AG08396 (cell line): Measurements from ENCODE around the gene FAM171A2.

ENCODE experiments used
- DNase-seq: peaks from one replicate; pipeline ENCODE4 v3.0.0; 2012; ENCODE audit warnings: low spot score, mixed read lengths

Gene FAM171A2

DNA sequence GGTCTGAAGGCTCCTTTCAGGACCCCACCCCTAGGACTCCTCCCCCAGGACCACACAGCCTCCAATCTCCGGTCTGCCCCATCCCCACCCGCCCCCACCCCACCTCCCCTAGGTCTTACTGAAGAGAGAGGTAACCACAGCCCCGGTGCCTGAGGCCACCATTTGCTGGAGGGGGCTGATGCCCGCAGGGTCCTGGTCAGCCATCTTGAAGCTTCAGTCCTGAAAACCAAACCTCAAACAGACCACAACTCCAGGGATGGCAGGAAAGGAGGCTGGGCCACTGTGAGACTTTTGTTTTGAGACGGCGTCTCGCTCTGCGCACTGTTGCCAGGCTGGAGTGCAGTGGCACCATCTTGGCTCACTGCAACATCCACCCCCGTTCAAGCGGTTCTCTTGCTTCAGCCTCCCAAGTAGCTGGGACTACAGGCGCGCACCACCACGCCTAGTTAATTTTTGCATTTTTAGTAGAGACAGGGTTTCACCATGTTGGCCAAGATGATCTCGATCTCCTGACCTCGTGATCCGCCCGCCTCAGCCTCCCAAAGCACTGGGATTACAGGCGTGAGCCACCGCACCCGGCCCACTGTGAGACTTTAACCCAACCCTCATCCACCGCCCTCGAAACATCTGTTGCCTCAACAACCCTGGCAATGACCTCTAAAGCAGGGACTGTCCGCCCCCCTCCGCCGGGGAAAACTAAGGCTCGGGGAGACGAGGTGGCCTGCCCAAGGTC, 40.1 kb downstream of the FAM171A2 start:
- no peak for DNase-seq

DNA sequence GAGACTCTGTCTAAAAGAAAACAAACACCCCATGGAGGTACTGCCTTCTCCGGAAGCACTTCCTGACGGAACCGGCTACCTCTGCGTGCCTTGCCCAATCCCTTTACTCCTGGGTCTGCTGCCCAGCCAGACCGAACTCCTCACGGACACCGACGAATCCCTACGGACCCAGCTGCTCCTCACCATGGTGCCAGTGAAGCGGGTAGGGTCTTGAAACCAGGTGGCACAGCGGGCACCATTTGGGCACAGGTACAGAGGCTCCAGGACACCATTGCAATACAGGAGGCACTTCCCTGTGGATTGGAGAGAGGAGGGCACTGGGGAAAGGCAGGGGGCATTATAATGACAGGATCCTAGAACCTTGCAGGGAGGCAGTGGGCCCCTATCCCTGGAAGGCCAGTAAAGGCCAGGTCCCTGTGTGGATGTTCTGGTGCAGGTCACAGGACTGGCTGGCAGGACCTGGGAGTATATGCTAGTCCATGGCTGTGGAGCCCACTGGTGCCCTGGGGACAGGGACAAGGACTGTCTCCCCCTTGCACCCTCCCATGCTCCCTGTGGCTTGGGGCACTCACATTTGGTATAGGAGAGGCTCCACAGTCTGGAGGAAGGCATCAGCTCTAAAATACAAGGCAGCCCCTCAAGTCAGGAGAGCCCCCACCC, 41.3 kb downstream of the FAM171A2 start:
- no peak for DNase-seq

DNA sequence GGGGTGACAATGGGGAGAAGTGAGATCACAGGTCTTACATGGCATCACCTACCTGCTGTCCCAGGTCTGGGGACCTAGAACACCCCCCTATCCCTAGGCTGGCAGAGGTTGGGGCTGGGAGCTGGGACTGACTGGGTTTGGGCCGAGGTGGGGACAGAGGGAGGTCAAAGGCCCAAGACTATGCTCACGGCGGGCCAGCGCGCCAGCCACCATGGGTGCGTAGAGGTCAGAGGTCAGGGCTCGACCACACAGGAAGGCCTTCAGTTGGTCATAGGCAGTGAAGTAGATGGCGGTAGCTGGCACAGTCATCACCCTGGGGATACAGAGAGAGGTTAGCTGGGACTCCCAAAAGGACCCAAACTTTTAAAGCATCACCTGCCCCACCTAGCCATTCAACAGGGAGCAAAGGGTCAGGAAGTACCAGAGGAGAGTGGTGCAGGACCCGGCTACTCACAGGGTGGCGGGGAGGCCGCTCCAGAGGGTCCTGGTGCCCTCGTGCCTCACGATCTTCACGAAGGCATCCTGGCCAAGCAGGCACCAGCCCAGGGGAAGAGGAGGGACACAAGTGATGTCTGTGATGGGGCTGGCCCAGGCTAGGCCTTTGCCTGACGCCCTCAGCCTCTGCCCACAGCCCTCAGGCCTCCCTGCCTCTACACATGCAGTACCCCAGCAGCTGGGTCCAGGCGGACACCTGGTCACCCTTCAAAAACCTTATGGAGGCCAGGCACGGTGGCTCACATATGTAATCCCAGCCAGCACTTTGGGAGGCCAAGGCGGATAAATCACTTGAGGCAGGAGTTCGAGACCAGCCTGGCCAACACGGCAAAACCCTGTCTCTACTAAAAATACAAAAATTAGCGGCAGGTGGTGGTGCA, 42.2 kb downstream of the FAM171A2 start:
- DNase-seq, result no peak

DNA sequence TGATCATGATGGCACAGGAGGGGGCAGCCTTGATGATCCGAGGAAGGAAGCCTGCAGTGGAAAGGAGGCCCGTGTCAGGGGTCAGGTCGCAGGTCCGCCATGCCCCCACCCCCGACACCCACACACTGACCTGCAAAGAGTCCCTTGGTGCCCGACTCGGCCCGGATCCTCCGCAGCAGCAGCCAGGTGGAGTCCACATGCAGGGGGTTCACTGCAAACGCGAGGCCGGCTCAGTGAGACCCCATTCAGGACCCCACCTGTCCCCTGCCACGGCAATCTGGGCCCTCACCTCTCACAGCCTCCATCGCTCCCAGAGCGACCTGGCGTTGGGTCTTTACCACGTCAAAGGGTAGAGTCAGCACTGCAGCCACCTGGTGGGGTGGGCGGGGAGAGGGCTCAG, 43.6 kb downstream of the FAM171A2 start:
- no peak for DNase-seq

DNA sequence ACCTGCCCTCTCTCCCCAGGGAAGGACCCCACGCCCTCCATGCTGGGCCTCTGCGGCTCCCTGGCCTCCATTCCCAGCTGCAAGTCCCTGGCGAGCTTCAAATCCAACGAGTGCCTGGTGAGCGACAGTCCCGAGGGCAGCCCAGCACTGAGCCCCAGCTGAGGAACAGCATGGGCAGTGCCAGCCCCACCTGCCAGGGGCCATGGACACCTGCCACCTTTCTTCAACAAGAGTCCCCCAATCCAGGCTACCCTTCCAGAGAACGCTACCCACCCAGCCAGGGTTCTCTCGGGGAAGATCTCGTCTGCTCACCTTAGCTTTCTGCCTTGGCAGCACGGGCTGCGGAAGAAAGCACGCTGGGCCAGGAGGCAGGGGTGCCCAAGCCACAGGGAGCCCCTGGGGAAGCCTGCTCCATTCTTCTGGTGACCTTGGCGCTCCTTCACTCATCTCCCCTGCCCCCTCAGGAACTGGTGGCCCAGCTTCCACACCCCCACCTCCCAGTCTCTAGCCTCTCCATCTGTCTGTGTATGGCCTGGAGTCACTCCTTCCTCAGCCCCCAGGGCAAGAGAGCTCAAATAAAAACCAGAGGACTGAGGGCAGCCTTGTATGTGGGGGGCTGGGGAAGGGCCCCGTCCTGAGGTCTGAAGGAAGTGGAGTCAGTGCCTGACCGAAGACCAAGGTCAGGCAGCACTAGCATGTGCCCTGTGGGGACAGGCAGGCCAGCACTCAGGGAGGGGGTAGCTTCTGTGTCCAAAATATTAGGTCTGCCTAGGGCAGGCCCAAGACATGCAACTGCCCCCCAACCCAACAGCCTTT, 45.4 kb downstream of the FAM171A2 start:
- no peak for DNase-seq

DNA sequence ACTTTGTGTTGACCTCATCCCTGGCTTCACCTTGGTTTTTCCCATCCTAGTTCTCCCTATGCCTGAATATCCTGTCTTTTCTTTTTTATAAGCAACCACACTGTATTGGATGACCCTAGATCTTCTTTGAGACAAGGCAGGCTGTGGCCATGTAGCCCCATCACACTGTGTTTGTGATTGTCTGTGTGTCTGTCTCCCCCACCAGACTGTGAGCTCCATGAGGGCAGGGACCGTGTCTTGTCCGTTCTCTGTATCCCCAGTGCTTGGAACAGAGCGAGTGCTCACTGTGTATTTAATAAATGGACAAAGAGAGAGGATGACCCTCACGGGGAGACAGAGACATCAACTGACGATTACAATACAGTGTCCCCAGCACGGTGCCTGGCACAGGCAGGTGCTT, 46.1 kb downstream of the FAM171A2 start:
- DNase-seq, result no peak

DNA sequence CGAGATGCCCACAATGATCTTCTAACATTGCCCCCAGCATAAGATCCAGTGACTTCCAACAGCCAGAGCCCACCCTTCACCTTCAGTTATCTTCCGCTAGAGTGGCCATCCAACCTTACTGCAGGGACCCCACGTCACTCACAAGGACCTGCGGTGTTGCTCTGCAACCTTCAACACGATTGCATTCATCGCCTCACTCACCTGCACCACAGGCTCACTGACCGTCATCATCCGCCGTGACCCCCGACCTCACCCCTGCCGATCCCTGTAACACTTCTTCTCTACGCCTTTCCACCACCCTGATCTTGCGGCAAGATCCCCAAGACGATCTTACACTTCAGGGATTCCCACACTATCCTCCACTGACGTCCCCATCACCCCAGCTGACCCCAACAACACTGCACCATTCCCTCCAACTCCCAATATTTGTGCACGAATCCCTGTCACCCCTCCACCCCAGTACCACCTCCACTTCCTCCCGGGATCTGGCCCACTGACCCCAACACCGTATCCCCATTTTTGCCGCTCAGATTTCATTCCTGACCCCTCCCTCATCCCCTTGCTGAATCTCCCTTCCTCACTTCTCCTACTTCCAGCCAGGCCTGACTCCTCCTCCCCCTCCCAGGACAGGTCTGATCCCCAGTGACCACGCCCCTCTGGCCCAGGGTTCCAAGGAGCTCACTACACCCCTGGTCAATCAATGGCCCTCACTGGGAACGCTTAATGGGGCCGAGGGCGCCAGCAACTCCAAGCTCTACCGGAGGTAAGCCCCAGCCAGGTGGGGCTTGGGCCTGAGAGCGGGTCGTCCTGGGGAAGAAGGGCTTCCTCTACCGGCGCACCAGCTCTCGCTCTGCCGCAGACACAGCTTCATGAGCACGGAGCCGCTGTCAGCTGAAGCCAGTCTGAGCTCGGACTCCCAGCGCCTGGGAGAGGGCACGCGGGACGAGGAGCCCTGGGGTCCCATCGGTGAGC, 47.6 kb downstream of the FAM171A2 start:
- no peak for DNase-seq

DNA sequence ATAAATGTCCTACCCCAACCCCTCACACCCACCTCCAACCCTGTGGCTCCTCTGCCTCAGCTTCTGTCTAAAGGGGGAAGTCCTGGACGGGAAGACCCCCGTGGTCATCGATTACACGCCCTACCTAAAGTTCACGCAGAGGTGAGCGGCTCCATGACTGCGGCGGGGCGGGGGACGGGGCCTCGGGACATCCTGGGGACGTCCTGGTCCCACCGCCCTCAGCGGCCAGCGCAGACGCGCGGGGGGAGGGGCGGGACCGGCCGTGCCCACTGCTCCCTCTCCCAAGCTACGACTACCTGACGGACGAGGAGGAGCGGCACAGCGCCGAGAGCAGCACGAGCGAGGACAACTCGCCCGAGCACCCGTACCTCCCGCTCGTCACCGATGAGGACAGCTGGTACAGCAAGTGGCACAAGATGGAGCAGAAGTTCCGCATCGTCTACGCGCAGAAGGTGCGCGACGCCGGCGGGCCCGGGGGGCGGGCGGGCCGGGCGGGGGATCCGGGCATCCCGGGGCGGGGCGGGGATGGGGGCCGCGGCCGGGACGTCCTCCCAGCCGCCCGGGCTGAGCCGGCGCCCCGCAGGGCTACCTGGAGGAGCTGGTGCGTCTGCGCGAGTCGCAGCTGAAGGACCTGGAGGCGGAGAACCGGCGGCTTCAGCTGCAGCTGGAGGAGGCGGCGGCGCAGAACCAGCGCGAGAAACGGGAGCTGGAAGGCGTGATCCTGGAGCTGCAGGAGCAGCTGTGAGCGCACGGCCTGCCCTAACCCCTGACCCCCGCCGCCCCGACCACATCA, 48.6 kb downstream of the FAM171A2 start:
- peak; percentile 73 for DNase-seq

DNA sequence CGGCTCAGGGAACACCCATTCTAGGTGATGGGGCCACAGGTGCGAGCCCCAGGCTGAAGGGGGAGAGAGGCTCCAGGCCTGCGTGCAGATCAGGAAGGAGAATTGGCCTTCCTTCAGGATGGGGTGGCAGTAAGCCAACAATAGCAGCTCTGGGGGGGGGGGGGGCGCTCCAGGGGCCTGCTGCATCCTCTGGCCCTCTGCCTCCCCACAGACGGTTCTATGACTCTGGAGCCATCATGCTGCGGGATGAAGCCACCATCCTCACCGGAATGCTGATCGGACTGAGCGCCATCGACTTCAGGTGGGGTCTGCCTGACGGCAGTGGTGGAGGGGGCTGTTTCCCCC, 49.2 kb downstream of the FAM171A2 start:
- DNase-seq, result no peak

DNA sequence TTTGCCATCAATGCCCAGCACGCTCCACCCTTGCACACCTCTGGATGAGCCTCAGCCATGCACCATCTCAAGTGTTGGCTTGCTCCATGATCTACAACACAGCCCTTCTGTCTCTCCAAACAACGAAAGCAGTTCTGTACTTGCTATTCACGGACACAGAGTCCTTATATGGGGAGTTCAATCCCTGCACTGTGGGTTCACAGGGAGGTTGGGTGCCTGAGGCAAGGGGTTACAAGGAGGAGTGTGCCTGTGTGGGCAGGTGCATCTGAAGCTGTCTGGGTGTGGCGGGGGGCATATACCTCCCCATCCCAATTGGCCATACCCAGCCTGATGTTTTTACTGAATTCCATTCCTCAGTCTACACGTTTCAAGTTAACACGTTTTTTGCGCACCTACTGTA, 49.6 kb downstream of the FAM171A2 start:
- DNase-seq, result no peak

DNA sequence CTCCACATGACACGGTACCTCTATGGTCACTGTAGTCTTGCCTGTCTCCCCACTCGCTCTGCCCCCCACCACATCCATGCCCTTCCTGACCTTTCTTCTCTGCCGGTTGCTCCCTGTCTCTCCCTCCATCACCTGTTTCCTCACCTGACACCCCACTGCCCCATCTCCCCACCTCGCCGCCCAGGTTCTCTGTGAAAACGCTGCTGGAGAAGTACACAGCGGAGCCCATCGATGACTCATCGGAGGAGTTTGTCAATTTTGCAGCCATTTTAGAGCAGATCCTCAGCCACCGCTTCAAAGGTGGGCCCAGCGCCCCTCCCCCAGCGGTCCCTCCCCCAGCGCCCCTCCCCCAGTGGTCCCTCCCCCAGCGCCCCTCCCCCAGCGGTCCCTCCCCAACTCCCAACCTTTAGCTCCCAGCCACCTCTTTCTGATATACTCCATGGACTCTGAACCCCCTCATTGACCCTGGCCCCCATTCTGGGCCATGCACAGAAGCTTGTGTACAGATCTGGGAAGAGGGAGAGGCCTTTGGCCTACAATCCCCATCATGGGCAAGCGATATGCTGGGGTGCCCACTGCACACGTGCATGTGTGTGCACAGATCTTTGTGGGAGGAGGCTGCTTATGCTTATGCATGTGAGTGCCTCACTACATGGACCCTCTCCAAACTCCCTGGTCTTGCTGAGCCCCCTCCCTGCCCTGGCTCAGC, 51.1 kb downstream of the FAM171A2 start:
- DNase-seq, result no peak

DNA sequence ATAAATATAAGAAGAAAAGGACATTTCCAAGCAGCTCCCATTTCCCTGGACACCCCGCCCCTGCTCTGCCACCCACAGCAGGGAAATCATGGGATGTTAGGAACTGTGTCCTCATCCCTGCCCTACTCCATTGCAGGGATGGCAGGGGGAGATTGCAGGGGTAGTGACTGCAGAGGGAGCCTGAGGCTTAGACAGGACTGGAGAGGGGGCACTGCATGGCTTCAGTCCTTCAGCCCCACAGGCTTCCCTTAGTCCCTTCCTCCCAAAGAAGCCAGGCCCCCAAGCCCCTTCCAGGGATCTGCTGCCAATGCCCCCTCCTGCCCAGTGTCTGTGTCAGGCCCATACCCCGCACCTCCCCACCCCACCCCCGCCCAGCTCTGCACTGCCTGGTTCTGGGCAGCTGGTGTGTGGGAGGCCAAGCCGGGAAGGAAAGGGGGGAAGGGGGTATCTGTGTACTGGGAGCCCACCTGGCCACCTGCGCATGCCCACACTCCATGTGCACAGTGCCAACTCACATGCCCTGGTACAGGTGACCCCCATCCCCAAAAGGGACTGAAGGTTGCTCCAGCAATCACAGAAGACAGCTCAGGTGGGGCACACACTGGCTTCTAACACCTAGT, 52.0 kb downstream of the FAM171A2 start:
- no peak for DNase-seq

DNA sequence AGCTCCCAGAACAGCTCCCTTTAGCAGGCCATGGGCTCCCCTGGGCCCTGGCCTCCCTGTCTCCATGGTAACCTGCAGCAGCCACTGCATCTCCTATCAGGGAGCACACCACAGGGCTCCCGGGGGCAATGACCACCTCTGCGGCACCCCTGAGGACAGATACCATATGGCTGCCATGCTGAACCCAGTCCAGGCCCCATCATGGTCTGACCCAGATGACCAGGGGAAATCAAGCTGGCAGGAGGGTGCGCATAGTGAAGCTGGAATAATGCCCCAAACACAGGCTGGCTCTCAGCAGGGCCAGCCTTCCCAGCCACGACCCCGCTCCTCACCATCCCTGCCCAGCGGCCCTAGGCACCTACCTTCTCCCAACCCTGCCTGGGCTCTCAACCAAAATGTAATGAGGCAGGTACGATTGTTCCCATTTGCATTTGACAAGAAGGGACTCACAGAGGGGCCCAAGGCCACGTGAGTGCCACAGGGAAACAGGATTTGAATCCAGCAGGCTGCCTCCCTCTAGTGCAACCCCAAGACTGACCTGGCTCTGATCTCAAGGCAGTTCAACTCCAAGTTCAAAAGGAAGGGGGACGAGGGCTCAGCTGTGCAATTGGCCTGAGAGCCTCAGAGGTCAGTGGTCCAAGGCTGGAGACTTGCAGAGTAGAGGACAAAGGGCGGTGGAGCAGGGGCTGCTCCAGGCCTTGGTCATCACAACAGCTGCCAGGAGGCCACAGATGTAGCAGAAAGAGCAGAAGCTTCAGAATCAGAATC, 52.9 kb downstream of the FAM171A2 start:
- DNase-seq, result no peak

DNA sequence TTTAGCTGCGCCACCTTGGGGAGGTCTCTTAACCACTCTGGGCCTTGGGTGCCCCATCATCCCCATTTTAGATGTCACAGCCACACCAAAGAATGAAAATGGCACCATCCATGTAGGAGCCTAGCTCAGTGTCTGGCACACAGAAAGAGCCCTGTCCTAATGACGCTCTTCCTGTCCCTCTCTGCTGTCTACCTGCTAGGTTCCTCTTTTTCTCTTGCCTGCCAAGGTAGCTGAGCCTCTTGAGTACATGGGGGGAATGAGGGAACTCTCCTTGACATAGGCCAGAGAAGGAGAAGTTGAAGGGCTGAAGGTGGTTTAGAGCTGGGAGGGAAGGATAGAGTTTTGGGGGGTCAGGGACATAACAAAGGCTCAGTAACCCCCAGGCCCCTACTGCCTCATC, 53.5 kb downstream of the FAM171A2 start:
- no peak for DNase-seq

DNA sequence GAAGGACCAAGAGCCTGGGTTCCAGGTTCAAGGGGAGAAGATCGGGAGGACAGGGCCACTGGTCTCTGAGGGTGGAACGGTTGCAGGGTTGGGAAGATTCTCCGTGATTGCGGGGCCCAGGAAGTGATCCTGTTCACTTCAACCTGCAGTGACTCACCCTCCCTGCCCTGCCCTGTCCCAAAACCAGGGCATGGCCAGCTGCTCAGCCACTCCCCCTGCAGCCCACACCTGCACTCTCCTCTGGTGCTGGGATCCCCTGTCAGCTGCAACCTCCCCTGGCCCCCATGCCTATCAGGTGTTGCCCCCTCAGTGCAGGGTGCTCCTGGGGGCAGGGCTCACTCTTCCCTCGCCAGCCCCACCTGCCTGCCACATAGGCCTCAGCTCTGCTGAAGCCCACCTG, 54.2 kb downstream of the FAM171A2 start:
- DNase-seq, result no peak

DNA sequence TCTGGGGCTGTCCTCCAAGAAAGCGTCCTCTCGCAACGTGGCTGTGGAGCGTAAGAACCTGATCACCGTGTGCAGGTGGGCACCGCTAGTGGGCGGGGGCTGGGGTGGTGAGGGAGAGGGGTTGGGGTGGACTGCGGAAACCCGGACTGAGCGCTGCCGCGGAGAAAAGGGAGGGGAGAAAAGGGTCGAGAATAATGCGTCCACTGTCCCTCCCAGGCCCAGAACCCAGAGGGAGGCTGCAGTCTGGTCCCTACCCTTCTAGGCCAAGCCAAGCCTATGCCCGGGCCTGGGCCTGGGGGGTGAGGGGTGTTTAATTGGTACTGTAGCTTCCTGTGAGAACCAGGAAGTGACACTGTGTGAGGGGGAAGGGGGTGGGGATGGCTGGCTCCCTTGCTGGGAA, 54.8 kb downstream of the FAM171A2 start:
- DNase-seq, result no peak

DNA sequence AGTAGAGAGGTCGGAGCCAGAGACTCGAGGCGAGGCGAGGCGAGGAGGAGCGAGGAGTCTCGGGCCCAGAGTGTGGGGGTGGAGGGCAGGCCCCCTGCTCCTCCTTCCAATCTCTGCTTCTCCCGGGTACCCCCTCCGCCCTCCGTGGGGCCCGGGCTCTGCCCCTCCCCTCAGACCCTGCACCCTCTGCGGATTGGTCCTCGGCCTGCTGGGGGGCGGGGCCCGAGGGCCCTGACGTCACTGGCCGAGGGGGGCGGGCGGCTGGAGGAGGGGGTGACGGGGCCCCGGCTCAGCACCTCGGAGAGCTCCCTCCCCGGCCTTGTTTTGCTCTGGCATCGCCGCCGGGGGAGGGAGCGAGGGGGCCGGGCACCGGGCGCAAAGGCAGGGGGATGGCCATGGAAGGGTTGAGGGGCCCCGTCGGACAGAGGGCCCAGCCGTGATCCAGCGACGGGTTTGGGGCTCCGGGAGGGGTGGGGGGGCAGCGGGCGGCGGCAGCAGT, 55.3 kb downstream of the FAM171A2 start, which contains the start of gene RUNDC3A:
Gene RUNDC3A, plus strand, starts transcription at position 282 of the 499 bp plus-strand sequence. CDS start 232 bp downstream, outside the sequence.
- DNase-seq, result peak; percentile 98
